HG03520 (cell line): Measurements from ENCODE around the gene CCDC121.
"Not testable (repeated sequence)": the region's sequence is repeated elsewhere in the genome, so short reads cannot be mapped to it uniquely, and the experiment has no call there.

ENCODE experiments used
- ATAC-seq: cut with Tn5 transposase; IDR thresholded peaks from one replicate; pipeline ENCODE4 v1.9.1; 2021; ENCODE audit warnings: mild to moderate bottlenecking, moderate library complexity; ENCODE audit not compliant: unreplicated experiment

Gene CCDC121

GRCh38 chr2:27638037-27638637, 9.3 kb upstream of the CCDC121 start:
- ATAC-seq: no peak

- ATAC-seq: no peak
Measured at GRCh38 chr2:27636766-27637165, 8.0 kb upstream of the CCDC121 start.

- no peak for ATAC-seq
Measured at GRCh38 chr2:27634291-27634690, 5.5 kb upstream of the CCDC121 start.

- ATAC-seq: not testable (repeated sequence)
Measured at GRCh38 chr2:27630257-27630656, 1.4 kb upstream of the CCDC121 start.

GRCh38 chr2:27627963-27628766, 647 bp downstream of the CCDC121 start:
- peak; percentile 21 for ATAC-seq

GRCh38 chr2:27626921-27627320, 1.9 kb downstream of the CCDC121 start:
- not testable (repeated sequence) for ATAC-seq

GRCh38 chr2:27626323-27626722, 2.5 kb downstream of the CCDC121 start:
- not testable (repeated sequence) for ATAC-seq

- no peak for ATAC-seq
Measured at GRCh38 chr2:27624943-27625342, 3.9 kb downstream of the CCDC121 start.

- ATAC-seq: no peak
Measured at GRCh38 chr2:27622921-27623384, 5.9 kb downstream of the CCDC121 start.

GRCh38 chr2:27621524-27621923, 7.3 kb downstream of the CCDC121 start:
- no peak for ATAC-seq

GRCh38 chr2:27615316-27615715, 13.5 kb downstream of the CCDC121 start:
- no peak for ATAC-seq

- no peak for ATAC-seq
Measured at GRCh38 chr2:27613985-27614384, 14.8 kb downstream of the CCDC121 start.

GRCh38 chr2:27606611-27607010, 22.2 kb downstream of the CCDC121 start:
- ATAC-seq: no peak

- ATAC-seq: no peak
Measured at GRCh38 chr2:27596627-27597026, 32.2 kb downstream of the CCDC121 start.

GRCh38 chr2:27595412-27595811, 33.4 kb downstream of the CCDC121 start:
- ATAC-seq: not testable (repeated sequence)

GRCh38 chr2:27594020-27594703, 34.6 kb downstream of the CCDC121 start:
- ATAC-seq: not testable (repeated sequence)

GRCh38 chr2:27593240-27593639, 35.6 kb downstream of the CCDC121 start:
- ATAC-seq: no peak

GRCh38 chr2:27591745-27592144, 37.1 kb downstream of the CCDC121 start:
- ATAC-seq: no peak

- no peak for ATAC-seq
Measured at GRCh38 chr2:27588308-27588707, 40.5 kb downstream of the CCDC121 start.

GRCh38 chr2:27587025-27587424, 41.8 kb downstream of the CCDC121 start:
- ATAC-seq: no peak

- no peak for ATAC-seq
Measured at GRCh38 chr2:27584597-27584996, 44.2 kb downstream of the CCDC121 start.
